Hematopoietic multipotent progenitor cell treated with erythropoietin and hydrocortisone succinate and interleukin-3 and kit ligand, for 8 days (in vitro differentiated cells): ENCODE measurements around the gene DMKN.
A peak's percentile ranks its signal among the peaks of the same experiment; 100 is the strongest.

Experiments used
- DNase-seq: peaks from one replicate; pipeline ENCODE4 v3.0.0-alpha.2; 2015

Gene DMKN

DNA sequence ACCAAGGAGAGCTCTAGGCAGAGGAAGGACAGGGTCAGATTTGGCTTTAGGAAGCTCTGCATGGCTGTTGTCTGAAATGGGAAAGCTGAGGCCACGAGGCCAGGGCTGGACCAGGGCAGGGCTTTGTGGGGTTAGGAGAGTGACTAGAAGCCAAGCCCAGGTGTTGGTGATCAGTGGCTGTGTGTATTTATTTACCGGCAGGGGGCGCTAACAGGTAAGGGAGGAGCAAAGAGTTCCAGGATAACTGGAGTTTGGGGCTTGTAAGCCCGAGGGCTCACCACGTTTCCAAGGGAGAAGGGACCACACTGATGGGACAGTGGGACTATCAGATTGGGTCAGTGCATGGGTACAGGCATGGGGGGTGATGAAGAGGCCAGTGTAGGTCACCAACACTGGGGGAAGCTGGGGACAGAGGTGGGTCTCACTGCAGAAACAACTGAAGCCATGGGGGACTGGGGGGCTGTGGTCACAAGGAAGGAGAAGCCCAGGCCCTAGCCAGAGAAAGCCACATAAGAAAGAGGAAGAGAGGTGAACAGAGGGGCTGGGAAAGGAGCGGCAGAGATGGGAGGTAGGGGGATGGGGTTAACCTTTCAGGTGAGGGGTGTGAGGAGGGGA is 35.8 kb upstream of the DMKN start:
- peak; percentile 85 for DNase-seq

DNA sequence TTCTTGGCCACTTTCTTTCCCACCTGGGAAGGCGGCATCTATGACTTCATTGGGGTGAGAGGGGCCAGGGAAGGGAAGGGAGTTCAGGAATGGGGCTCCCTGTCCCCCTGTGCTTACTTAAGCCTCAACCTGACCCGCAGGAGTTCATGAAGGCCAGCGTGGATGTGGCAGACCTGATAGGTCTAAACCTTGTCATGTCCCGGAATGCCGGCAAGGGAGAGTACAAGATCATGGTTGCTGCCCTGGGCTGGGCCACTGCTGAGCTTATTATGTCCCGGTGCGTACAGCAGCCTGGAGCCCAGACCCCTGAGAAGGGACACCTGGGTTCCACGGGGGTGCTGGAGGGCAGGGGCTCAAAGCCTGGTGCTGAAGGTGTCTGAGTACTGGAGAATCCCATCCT is 33.1 kb upstream of the DMKN start:
- no peak for DNase-seq

DNA sequence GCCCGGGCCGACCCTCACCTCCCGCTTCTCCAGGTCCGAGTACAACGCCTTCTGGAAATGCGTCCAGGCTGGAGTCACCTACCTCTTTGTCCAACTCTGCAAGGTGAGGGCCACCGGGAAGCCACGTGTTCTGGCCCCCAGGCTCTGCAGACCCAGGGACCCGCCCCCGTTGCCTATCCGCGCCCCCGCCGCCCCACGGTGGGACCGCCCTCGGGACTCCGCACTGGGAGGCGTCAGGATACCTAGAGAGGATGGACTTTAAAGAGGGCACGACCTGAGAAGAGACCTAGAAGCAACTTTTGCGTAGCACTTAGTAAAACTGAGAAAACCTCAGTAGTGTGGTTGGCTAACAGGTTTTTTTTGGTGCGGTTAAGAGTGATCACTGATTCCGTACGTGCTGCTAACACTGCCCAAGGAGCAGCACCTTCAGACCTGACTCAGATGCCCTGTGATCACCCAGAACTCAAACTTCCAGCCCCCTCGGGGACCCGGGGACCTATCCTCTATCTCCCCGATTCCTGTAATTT is 32.5 kb upstream of the DMKN start:
- peak; percentile 46 for DNase-seq

DNA sequence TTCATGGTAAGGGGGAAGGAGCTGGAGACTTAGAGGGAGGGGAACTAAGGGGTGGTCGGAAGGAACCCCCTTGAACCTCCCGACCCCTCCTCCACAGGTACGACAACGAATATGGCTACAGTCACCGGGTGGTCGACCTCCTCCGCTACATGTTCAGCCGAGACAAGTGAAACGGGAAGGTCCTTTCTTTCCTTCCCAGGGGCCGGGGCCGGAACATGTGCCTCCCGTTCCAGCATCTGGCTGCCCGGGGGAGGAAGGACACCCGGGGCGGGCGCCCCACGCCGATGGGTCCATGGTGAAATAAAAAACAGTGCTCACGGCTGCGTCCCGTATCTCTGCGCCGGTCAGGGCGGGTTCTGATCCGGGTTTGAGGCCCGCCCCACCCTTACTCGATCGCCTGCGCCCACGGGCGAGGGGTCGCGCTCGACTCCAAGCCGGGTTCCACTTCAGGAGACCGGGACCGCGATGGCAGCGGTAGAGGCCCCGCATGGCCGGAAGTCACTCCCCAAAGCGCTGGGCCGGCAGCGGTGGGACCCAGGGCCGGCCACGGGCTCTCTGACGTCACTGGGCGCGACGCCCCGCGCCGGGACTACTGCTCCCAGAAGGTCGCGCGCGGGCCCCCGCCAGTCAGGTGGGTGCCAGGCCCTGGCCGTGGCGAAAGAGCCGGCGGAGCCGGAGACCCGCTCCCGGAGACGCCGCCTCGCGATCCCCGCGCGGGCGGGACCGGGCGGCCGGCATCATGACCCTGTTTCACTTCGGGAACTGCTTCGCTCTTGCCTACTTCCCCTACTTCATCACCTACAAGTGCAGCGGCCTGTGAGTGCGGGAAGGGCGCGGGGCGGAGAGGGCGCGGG is 31.8 kb upstream of the DMKN start, which contains the start of gene TMEM147:
Gene TMEM147, plus strand, starts transcription at position 626 of the 854 bp plus-strand sequence. Its CDS starts 114 bp downstream, at position 740.
- peak; percentile 90 for DNase-seq

DNA sequence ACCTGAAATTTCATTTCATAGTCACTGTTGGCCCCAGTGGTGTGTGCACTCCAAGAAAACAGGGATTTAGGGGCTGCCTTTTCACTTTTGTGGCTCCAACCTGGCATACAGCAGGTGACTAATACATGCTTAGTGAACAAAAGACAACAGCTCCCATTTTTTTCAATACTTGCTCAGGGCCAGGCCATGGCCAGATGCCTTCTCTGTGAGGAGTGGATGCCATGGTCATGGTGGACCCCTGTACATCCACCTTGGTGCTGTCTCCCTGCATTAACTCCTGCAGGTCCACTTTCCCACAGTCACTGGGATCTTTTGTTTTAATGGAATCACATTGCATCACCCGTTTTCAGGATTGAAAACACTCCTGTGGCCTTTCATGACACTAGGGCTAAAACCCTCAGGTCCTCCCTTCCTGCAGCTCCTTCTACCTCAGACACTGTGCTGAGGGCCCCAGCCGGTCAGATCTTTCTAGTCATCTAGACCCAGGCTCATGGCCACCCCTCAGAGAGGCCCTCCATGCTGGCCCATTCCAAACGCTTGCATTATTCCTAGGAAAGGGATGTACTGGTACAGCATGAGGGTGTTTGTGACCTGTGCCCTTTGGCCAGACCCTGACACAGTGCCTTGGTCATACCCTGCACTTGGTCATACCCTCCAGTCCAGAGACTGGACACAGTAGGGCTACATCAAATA is 30.8 kb upstream of the DMKN start:
- DNase-seq, result no peak

DNA sequence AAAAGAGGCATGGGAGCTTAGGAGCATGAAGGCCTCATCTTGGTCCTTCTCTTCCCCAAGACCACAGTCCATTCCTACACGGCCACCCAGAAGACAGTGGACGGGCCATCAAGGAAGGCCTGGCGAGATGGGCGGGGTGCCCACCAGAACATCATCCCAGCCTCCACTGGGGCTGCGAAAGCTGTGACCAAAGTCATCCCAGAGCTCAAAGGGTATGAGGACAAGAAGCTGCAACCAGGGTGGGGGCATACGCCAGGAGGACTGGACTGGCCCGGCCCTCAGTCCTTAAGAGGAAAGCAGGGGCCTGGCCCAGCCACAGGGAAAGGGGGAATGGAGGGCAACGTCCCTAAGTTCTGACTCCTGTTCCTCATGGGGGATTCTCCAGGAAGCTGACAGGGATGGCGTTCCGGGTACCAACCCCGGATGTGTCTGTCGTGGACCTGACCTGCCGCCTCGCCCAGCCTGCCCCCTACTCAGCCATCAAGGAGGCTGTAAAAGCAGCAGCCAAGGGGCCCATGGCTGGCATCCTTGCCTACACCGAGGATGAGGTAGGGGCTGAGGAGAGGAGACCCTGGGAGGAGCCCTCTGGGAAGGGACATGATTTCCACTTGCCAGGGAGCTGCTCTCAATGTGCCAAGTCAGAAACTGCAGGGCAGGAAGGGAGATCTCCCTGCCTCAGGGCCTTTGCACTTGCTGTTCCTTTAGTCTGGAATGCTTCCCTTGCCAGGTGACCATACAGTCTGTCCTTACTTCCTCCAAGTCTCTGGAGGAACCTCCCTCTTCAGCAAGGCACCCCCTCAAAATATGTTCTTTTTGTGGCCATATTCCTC is 30.0 kb upstream of the DMKN start:
- no peak for DNase-seq

DNA sequence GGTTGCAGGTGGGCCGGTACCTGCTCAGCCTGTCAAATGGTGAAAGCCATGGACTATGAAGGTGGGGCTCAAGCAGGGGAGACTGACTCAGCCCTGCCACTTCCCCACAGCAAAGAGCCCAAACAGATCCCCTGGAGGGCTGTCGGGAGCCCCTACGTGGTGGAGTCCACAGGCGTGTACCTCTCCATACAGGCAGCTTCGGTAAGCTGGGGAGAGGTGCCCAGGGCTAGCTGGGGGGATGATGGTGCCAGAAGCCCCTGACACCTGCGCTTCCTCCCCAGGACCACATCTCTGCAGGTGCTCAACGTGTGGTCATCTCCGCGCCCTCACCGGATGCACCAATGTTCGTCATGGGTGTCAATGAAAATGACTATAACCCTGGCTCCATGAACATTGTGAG is 28.8 kb upstream of the DMKN start:
- no peak for DNase-seq

DNA sequence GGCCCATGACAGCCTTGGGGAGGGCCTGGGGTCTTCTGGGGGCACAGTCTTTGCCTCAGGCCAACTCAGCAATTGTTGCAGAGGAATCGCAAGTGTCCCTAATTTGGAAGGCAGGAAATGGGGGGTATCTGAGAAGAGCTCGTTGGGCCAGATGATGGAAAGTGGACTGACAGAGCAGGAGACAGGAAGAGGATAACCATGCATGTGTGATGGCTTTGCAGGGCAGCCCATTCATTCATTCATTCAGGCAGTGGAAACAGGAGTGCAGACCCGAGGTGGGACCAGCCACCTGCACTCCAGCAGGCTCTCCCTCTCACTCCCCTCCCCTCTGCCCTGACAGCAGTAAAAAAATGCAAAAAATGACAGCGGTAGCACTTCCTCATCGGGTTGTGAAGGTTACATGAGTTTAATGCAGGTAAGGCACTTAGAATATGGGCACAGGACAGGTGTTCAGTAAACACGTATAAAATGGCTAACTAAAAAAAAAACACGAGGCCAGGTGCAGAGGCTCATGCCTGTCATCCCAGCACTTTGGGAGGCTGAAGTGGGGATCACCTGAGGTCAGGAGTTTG is 27.0 kb upstream of the DMKN start:
- no peak for DNase-seq

DNA sequence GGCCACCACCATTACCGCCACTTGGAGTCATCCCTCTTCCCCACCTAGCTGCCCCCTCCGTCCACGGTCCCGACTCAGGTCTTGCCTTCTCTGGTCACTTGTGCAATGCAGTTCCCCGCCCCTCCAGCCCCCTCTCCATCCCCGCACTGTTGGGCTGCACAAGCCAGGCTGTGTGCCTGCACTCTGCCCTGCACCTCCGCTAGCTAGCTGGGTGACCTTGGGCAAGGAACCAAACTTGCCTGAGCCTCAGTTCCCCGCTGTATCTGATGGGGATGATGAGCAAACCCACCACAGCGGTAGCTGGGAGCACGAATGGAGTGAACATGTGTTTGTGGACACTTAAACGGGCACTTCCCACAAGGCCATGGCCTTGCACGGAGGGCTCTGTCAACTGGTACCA is 26.4 kb upstream of the DMKN start:
- no peak for DNase-seq

DNA sequence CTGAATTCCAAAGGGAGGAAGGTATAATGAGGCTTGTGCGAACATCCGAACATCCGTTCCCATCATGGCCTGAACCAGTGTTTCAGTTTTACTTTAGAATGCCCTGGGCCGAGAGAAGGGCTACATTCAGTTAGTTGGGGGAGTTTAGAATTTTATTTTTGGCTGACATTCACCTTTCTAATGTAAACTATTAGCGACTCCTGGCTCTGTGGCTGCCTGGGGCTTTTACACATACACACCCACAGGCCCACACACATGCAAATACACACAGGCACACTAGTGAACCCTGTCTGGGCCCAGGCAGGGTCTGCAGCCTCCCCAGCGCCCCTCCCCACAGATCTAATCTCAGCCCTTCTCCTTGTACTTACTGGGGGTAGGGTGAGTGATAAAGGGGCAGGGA is 25.9 kb upstream of the DMKN start:
- no peak for DNase-seq

DNA sequence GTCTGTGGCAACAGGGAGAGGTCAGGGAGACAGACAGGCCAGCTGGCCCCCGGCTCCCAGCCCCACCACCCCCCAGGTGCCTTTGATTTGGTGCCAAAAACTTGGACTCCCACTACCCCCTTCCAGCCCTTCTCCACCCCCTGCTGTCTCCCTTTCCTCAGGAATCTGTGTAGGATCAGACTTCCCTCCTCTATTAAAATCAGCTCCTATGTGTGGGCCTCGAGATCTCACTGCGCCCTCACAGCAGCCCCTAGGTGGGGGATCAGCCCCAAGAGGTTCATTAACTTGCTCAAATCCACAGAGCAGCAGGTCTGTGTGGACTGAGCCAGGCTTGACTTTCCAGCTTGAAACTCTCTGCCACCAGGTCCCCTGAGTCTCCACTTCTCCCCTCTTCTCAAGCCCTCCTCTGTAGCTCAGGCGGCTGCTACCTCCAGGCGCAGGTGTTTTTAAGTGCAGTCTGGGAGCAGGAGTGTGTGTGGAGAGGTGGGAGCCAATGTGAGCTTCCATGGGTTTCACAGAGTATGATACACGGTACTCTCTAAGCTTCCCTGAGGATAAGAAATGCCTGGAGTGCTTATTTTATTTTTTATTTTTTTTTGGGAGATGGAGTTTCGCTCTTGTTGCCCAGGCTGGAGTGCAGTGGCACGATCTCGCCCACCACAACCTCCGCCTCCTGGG is 21.5 kb upstream of the DMKN start:
- DNase-seq, result no peak

DNA sequence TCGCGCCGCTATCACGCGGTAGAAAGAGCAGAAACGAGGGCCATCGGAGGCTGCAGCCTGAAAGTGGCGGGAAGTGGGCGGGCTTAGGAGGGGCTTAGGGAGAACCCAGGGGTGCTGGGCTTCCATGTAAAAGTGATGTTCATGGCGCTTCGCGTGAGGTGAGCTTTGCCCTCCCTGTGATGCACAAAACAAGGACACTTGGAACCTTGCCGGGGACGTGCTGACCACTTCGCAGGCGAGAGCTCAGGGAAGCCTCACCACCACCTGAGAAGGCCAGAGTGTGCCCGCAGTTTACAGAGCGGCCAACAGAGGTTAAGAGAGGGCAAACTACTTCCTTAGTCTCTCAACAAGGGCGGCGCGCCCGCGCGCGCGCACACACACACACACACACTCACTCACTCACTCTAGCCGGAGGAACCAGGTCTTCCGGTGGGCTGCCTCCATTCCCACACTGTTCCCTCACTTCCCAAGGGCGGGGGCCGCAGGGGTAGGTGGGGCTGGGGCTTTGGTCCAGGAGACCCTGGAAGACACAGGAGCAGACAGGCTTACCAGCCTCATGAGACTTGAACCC is 20.5 kb upstream of the DMKN start:
- DNase-seq, result no peak

DNA sequence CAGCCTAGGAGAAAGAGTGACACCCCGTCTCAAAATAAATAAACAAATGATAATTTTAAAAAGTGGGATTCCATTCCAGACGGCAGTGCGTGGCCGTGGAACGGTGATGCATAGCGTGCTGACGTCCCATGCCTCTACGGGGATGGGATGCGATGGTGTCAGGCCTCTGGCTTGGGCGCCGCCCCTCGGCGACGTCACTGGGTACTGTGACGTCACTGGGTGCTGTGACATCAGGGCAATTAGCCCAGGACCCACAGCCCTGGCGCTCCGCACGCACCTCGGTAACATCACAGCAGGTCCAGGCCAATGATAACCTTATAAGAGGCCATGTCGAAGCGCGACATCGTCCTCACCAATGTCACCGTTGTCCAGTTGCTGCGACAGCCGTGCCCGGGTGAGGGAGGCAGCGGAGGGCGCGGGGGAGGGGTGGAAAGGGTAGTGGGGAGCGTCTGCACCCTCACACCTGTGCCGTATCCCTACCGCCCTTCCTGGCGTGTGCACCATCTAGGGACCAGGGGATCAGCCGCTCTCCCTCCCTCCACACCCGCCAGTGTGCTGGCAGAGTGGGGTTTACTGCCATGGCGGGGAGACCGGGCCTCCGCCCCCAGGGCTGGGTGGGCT is 19.9 kb upstream of the DMKN start, which contains the start of gene GAPDHS:
Gene GAPDHS, plus strand, starts transcription at position 256 of the 621 bp plus-strand sequence. Its CDS starts 72 bp downstream, at position 328.
- no peak for DNase-seq

DNA sequence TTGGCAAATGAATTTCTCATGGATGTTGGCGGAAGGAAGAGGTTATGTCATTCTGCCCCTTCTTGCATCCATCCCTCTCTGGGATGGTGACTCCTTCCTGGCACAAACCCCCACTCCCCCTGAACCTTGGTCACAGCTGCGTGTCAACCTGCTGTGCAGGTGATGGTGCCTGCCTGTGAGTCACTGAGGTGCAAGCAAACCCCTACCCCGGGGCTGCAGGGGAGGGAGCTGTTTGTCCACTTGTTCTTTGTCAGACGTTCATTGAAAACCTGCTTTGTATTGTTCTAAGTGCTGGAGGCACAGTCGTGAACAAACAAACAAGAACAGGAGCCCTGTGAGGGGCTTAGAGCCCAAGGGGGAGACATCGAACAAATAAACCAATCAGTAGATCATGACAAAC is 17.8 kb upstream of the DMKN start:
- no peak for DNase-seq

DNA sequence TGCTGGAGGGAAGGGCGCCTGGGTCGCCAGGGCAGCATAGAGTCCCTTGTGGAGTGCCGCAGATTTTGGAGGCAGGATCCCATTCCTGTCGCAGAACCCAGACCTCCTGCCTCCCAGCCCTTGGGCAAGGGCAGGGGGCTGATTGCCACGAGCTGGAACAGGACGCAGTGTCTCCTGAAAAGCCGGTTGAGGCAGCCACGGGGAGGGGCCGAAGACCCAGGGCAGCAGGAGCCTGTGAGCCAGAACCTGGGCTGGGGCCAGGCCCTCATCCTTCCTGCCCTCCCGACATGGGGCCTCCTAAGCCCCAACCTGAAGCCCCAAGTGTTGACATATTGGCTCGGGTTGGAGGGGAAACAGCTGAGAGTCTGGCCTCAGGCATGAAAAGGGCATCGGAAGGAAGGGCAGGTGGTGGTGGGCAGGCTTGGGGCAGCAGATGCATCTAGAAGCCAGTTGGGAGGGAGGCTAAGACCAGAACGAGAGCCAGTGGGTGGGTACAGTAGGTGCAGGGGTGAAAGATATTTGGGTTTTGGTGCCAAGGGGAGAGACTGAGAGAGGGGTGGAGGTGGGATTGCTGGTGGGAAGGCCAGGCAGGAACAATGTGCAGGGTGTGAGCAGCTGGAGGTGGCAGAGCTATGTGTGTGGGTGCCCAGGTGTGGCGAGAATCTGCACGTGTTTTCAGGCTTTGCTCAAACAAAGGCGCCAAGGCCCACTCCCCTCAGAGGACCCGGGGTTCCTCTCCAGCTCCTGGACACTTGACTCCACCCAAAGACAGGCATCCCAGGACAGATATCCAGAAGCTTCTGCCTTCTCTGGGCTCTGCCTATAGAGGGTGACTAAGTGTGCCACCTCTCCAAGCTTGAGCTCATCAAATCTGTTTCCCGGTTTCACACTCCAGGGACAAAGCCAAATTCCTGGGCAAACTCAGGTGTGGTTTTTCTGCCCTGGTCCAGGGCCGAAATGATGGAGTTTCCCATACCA is 16.1 kb upstream of the DMKN start:
- no peak for DNase-seq

DNA sequence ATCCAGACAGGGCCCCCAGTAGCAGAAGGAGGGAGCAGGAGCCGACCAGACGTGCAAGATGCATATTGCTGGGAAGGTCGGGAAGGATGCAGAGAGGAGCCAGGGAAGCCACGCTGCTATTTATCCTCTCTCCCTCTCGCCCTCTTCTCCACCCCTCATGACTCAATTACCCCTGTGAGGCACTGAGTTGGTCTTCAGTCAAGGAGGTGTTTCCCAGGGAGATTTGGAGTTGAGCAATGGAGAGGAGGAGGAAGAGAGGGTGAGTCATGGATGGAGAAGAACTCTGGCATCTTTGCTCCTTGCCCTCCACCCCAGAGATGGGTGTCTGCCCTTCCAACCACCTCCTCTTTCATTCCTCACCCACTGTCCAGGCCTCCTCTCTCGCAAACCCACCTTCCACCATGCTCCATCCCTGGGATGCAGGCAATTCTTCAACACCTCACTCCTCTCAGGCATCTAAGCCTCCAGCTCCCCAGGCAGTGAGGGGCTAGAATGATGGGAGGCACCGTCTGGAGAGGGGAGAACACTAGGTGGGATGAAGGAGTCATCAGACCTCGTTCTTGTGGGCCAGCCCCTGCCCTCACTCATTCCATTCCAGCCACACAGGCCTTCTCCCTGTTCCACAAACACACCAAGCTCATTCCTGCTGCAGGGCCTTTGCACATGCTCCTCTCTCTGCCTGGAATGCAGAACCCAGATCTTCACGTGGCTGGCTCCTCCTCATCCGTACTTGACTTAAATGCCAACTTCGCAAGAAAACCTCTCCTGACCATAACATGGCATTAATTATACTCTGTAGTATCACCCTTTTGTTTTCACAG is 15.0 kb upstream of the DMKN start, which contains the start of gene SBSN:
Gene SBSN, minus strand, starts transcription at position 94 of the 821 bp plus-strand sequence. Its CDS starts 30 bp downstream, at position 64.
- no peak for DNase-seq

DNA sequence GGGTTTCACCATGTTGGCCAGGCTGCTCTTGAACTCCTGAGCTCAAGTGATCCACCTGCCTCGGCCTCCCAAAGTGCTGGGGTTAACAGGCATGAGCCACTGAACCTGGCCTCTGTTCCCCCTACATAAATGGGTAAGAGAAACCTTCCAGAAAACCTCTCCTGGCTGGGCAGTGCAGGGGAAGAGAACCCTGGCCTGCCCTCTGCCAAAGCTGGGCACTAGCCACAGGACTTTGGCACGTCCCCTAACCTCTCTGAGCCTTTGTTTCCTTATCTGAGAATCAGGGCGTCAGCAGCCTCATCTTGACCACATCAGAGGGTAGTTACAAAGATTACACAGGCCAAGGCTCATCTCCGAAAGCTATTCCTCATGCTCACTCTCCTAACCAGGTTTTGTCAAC is 12.4 kb upstream of the DMKN start:
- DNase-seq, result no peak

DNA sequence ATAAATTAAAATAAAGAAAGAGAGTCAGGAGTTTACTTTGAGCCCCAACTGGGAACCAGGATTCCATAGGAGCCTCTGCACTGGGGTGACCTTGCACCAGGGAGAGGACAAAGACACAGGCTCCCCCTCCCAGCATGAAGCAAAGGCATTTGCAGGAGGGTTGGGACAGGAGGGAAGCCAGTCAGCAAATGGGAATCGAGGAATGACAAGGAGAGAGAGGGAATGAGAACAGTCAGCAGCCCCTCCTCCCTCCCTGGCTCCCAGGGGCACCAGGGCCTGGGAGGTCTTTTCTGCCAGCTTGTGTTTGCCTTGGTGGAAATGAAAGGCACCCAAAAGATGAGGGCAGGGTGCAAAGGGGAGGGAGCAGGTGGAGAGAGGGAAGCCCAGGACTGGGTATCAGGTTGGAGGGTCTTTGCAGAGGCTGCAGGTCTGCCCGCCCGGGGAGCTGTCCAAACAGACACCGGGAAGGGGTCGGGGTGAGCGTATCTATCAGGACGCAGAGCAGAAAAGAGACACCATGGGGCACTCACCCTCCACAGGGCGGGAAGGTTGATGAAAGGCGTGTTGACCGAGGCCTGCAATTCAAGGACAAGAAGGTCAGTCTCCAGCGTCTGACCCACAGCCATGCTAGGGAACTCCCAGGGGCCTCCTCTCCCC is 10.9 kb upstream of the DMKN start:
- DNase-seq, result no peak
